Stomach (tissue), 4 donors: ENCODE data around the gene SLAMF1.

ENCODE experiments used
- POLR2A ChIP-seq, 4 donors: fragments of 450-650 bp; IDR thresholded peaks; one replicate each; pipeline ENCODE4 v1.6.1; 2016; ENCODE audit warnings: antibody characterized with exemption in 4 of 4, control low read depth in 2 of 4, mild to moderate bottlenecking in 1 of 4, moderate library complexity in 1 of 4
- POLR2AphosphoS5 ChIP-seq, 3 donors: sonication (generic); formaldehyde crosslinking; IDR thresholded peaks; one replicate each; pipeline ENCODE4 v1.6.1; 2016; ENCODE audit warnings: antibody characterized with exemption in 3 of 3
- TF ChIP-seq, protein P1 (sequence below), 7 experiments: fragments of 450-650 bp in 4 of 7; fragments of 200-600 bp in 3 of 7; sonication (generic) in 3 of 7; IDR thresholded peaks; one replicate each; pipeline ENCODE4 v1.5.1; 2016 to 2019; ENCODE audit warnings: antibody characterized with exemption in 7 of 7, control low read depth in 2 of 7, mild to moderate bottlenecking in 1 of 7

- TF ChIP-seq, protein P1, sequence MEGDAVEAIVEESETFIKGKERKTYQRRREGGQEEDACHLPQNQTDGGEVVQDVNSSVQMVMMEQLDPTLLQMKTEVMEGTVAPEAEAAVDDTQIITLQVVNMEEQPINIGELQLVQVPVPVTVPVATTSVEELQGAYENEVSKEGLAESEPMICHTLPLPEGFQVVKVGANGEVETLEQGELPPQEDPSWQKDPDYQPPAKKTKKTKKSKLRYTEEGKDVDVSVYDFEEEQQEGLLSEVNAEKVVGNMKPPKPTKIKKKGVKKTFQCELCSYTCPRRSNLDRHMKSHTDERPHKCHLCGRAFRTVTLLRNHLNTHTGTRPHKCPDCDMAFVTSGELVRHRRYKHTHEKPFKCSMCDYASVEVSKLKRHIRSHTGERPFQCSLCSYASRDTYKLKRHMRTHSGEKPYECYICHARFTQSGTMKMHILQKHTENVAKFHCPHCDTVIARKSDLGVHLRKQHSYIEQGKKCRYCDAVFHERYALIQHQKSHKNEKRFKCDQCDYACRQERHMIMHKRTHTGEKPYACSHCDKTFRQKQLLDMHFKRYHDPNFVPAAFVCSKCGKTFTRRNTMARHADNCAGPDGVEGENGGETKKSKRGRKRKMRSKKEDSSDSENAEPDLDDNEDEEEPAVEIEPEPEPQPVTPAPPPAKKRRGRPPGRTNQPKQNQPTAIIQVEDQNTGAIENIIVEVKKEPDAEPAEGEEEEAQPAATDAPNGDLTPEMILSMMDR (IDR thresholded peaks at IDR 0.05), result no peak
- TF ChIP-seq POLR2A (IDR thresholded peaks at IDR 0.05) (no peak), POLR2AphosphoS5 (IDR thresholded peaks at IDR 0.05) (no peak)
These were observed 86.0 kb downstream of the SLAMF1 start for GRCh38 chr1:160560806-160561205.
